Pancreas (tissue), 10 donors: ENCODE data around the gene RAE1. TPM values are rescaled to one million over a fixed set of nuclear protein-coding genes. Genes with fewer than 3 reads are reported as not detected.

Experiments
- ATAC-seq, 4 donors: fragments of 200-7000 bp; cut with Tn5 transposase; one replicate each; pipeline versions ENCODE4 v1.8.0 to v1.9.1; 2020; ENCODE audit warnings: mild to moderate bottlenecking in 4 of 4, moderate library complexity in 4 of 4
- DNase-seq, 6 donors: peaks; one replicate each; pipeline ENCODE4 v3.0.0-alpha.2; 2020
- FAIRE-seq: peaks from 2 replicates; lab custom pipeline; 2012; peaks lifted over from hg19 to GRCh38; lab: Jason Lieb, UNC
- H3K27ac ChIP-seq, 4 donors: fragments of 200-600 bp; sonication (generic); 1 replicate in 3 of 4; 2 replicates in 1 of 4; pipeline versions ENCODE4 v1.5.0 to v1.8.0; 2020
- H3K27me3 ChIP-seq, 4 donors: fragments of 200-600 bp; one replicate each; pipeline ENCODE4 v1.8.0; 2021
- H3K36me3 ChIP-seq, 3 donors: fragments of 200-600 bp; sonication (generic) in 1 of 3; one replicate each; pipeline versions ENCODE4 v1.5.0 to v1.8.0; 2020 to 2021
- H3K4me1 ChIP-seq, 3 donors: fragments of 200-600 bp; one replicate each; pipeline ENCODE4 v1.8.0; 2021
- H3K4me3 ChIP-seq, 4 donors: fragments of 200-600 bp; sonication (generic) in 2 of 4; one replicate each; pipeline versions ENCODE4 v1.5.0 to v1.8.0; 2020 to 2021
- H3K9me3 ChIP-seq, 4 donors: fragments of 200-600 bp; one replicate each; pipeline ENCODE4 v1.8.0; 2021
- WGBS, 2 donors: extraction: QIAGEN DNeasy Blood & Tissue Kit; methylation state at CpG; one replicate each; pipeline ENCODE4 v1.1.7; 2013; 5-methylcytosine and 5-hydroxymethylcytosine counted together
- intact Hi-C, 3 donors: fragments of 100-400 bp; cut with DNase I; formaldehyde crosslinking; loops; one replicate each; pipeline versions ENCODE4 v1.11.1 to v1.14.2; 2022
- polyA plus RNA-seq, 2 donors: library from polyadenylated mRNA; stranded (reverse); fragments of 200-250 nt; gene quantifications; one replicate each; pipeline ENCODE4 v1.2.3, GENCODE V29; 2013
- total RNA-seq, 6 donors: library from RNA; stranded (reverse); fragmentation: NEBNext Ultra II Directional in 4 of 6; extraction: Animal tissue kit (Norgen Biotek cat#: 25700) in 4 of 6; gene quantifications; one replicate each; pipeline versions ENCODE4 v1.2.1 to v1.2.4, GENCODE V29; 2021 to 2023
- TF ChIP-seq, protein P1 (sequence below), 4 donors: fragments of 200-600 bp; sonication (generic) in 3 of 4; IDR thresholded peaks; one replicate each; pipeline versions ENCODE4 v1.5.0 to v1.8.0; 2021; ENCODE audit warnings: antibody characterized with exemption in 4 of 4
- donor health status: healthy with polysubstance abuse.
- donor health status: DM: no; HTN: no; CAD: no; lungs with moderate emphysema.
- donor health status: DM: no; HTN: no; CAD: no.
- donor health status: control.
- donor health status: control.
- donor health status: Bipolar disorder and iron deficiency.
- donor health status: DM: yes; HTN: yes; CAD: no.
- donor health status: DM: no; HTN: no; CAD: no.
- donor health status: DM: no; HTN: no; CAD: no.
- donor health status: DM: yes; HTN: yes; CAD: no.

The RAE1 gene
- total and polyA plus RNA-seq, 8 donors = 4.3 to 13.5 (median 6.6) TPM

DNA sequence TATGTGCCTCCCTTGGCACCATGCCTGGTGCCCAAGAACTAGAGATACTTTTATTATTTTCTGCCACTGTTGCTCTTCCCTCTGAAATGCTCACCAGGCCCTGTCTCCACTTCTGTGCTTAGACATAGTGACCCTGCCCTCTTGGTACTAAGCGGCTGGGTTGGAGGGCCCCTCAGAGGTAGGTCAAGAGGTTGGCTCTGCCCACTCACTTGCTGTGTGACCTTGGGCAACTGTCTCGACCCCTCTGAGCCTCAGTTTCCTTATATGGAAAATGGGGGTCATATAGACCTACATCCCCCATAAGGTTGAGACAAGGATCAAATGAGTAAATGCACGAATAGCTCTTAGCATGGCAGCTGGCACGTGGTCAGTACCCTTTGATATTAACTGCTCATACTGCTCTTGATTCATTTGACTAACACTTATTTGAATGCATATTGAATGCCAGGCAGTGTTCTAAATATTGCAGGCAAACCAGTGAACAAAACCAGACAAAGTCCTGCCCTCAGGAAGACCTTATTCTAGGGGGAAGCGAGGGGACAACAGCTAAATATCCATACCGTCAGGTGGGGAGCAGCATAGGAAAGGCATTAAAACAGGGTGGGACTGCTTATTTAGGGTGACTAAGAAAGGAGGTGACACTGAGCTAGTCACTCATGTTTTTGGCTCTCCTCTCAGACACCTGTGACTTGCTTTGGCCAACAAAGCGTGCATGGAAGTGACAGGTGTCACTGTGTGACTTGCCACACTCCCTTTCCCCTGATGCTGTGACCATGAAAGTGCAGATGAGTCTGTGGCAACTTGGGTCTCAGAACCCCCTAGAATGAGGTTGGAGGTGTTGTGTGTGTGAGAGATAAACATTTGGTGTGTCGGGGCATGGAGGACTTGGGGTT, 35.7 kb upstream of the RAE1 start:
- TF ChIP-seq, protein P1, sequence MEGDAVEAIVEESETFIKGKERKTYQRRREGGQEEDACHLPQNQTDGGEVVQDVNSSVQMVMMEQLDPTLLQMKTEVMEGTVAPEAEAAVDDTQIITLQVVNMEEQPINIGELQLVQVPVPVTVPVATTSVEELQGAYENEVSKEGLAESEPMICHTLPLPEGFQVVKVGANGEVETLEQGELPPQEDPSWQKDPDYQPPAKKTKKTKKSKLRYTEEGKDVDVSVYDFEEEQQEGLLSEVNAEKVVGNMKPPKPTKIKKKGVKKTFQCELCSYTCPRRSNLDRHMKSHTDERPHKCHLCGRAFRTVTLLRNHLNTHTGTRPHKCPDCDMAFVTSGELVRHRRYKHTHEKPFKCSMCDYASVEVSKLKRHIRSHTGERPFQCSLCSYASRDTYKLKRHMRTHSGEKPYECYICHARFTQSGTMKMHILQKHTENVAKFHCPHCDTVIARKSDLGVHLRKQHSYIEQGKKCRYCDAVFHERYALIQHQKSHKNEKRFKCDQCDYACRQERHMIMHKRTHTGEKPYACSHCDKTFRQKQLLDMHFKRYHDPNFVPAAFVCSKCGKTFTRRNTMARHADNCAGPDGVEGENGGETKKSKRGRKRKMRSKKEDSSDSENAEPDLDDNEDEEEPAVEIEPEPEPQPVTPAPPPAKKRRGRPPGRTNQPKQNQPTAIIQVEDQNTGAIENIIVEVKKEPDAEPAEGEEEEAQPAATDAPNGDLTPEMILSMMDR (IDR thresholded peaks at IDR 0.05) = no peak
- no peak overlapping the region for H3K27ac ChIP-seq

DNA sequence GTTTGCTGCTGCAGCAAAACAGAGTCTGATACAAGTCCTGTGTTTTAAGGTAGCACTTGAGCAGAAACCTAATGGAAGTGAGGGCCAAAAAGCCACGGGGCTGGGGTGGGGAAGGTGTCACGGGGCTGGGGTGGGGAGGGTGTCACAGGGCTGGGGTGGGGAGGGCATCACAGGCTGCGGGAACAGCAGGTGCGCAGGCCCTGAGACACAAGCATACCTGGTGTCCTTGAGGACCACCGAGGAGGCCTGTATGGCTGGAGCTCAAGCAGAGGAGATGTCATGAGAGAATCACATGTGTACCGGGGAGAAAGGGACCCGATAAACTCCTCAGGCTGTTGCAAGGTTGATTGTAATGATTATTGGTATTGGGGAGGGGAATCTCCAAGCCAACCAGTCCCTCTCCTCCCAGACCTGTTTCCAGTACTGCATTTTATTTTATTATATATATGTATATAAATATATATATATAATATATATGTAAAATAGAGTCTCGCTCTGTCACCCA, 35.0 kb upstream of the RAE1 start:
- Histone ChIP-seq H3K9me3 (no peaks in the 10 kb centered on the region), H3K4me3 (no peak overlapping the region), H3K27ac (no peak overlapping the region), H3K4me1 (no peaks in the 10 kb centered on the region), H3K36me3 (no peaks in the 10 kb centered on the region), H3K27me3 (no peaks in the 10 kb centered on the region)
- DNase-seq (no peak), FAIRE-seq (no peak), ATAC-seq (no peak)
- 64 to 71% methylated on average over 8 of the region's 8 CpGs for WGBS, 2 donors
- TF ChIP-seq, protein P1 (IDR thresholded peaks at IDR 0.05) = no peak
- intact Hi-C loops = no loop called here

More for the DNA sequence above, 35.7 kb upstream of the RAE1 start:
- H3K9me3 ChIP-seq = no peaks in the 10 kb centered on the region
- H3K4me3 ChIP-seq = no peak overlapping the region
- 67 to 78% methylated on average over 8 of the region's 8 CpGs for WGBS, 2 donors
- no peaks in the 10 kb centered on the region for H3K36me3 ChIP-seq
- ATAC-seq (no peak), FAIRE-seq (no peak), DNase-seq (no peak)
- intact Hi-C loops = no loop called here
- no peaks in the 10 kb centered on the region for H3K27me3 ChIP-seq
- no peaks in the 10 kb centered on the region for H3K4me1 ChIP-seq

DNA sequence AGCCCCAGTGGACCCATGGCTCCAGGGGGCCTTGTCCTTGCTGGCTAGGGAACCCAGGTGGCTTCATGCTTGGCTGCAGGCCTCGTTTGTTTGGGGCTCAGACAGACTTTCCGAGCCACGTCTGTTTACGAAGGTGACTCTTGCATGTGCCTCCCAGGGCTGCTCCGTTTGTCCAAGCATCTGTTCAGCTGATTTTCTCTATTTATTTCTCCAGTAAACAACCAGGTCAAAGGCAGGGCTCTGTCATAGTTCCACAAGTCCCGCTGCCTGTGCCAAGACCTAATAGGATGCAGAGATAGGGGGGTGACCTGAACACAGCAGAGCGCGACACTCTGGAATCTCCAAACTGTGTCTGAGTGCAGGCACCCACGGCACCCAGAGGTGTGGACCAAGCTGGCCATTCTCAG, 34.3 kb upstream of the RAE1 start:
- Histone ChIP-seq H3K4me3 (no peak overlapping the region), H3K36me3 (no peaks in the 10 kb centered on the region), H3K9me3 (no peaks in the 10 kb centered on the region), H3K27ac (no peak overlapping the region), H3K4me1 (no peaks in the 10 kb centered on the region), H3K27me3 (peaks cover 0 to 2% (median 0%) of the 10 kb centered on the region in 4 donors)
- TF ChIP-seq, protein P1 (IDR thresholded peaks at IDR 0.05) = no peak
- DNase-seq (no peak), ATAC-seq (no peak), FAIRE-seq (no peak)
- 71 to 76% methylated on average over 9 of the region's 9 CpGs for WGBS, 2 donors
- intact Hi-C loops = no loop called here

GRCh38 chr20:57317316-57317788, 33.7 kb upstream of the RAE1 start:
- H3K9me3 ChIP-seq = no peaks in the 10 kb centered on the region
- FAIRE-seq = no peak
- intact Hi-C loops = no loop called here
- TF ChIP-seq, protein P1 (IDR thresholded peaks at IDR 0.05) = no peak
- no peak for ATAC-seq
- DNase-seq = no peak
- H3K4me1 ChIP-seq = no peaks in the 10 kb centered on the region
- no peak overlapping the region for H3K4me3 ChIP-seq
- H3K27ac ChIP-seq = no peak overlapping the region
- 78 to 87% methylated on average over 8 of the region's 8 CpGs for WGBS, 2 donors
- no peaks in the 10 kb centered on the region for H3K36me3 ChIP-seq
- peaks cover 0 to 7% (median 0%) of the 10 kb centered on the region in 4 donors for H3K27me3 ChIP-seq
